C4-2B (cell line): ENCODE data around the gene NCOA7.
"Not testable (repeated sequence)": the region's sequence is repeated elsewhere in the genome, so short reads cannot be mapped to it uniquely, and the experiment has no call there.

ENCODE experiments used
- H3K27ac ChIP-seq: fragments of 450-650 bp; 2 replicates; pipeline ENCODE4 v1.5.1; 2017
- ZFX ChIP-seq: fragments of 450-650 bp; IDR thresholded peaks from 2 replicates; pipeline ENCODE4 v1.6.1; 2017
- TF ChIP-seq, protein P1 (sequence below): fragments of 450-650 bp; conservative IDR thresholded peaks from 2 replicates; pipeline ENCODE4 v1.5.1; 2017; ENCODE audit warnings: mild to moderate bottlenecking

The NCOA7 gene

DNA sequence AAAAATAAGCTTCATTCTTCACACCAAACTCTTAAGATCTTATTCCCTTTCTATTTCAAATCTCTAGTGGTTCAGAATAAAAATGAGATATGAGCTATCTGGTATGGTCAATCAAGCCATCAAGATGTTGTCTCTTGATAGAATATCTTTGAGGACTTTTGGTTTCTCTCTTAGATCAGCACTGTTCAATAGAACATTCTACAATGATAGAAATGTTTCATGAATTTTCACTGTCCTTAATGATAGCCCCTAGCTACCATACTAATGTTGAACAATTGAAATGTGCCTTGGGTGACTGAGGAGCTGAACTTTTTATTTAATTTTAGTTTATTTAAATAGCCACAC is 141.7 kb downstream of the NCOA7 start:
- no peak for TF ChIP-seq ZFX
- TF ChIP-seq, protein P1, sequence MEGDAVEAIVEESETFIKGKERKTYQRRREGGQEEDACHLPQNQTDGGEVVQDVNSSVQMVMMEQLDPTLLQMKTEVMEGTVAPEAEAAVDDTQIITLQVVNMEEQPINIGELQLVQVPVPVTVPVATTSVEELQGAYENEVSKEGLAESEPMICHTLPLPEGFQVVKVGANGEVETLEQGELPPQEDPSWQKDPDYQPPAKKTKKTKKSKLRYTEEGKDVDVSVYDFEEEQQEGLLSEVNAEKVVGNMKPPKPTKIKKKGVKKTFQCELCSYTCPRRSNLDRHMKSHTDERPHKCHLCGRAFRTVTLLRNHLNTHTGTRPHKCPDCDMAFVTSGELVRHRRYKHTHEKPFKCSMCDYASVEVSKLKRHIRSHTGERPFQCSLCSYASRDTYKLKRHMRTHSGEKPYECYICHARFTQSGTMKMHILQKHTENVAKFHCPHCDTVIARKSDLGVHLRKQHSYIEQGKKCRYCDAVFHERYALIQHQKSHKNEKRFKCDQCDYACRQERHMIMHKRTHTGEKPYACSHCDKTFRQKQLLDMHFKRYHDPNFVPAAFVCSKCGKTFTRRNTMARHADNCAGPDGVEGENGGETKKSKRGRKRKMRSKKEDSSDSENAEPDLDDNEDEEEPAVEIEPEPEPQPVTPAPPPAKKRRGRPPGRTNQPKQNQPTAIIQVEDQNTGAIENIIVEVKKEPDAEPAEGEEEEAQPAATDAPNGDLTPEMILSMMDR = no peak
- H3K27ac ChIP-seq = no peak overlapping the region

DNA sequence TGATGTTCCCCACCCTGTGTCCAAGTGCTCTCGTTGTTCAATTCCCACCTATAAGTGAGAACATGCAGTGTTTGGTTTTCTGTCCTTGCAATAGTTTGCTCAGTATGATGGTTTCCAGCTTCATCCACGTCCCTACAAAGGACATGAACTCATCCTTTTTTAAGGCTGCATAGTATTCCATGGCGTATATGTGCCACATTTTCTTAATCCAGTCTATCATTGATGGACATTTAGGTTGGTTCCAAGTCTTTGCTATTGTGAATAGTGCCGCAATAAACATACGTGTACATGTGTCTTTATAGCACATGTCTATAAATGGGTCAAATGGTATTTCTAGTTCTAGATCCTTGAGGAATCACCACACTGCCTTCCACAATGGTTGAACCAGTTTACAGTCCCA is 144.8 kb downstream of the NCOA7 start:
- not testable (repeated sequence) for H3K27ac ChIP-seq

DNA sequence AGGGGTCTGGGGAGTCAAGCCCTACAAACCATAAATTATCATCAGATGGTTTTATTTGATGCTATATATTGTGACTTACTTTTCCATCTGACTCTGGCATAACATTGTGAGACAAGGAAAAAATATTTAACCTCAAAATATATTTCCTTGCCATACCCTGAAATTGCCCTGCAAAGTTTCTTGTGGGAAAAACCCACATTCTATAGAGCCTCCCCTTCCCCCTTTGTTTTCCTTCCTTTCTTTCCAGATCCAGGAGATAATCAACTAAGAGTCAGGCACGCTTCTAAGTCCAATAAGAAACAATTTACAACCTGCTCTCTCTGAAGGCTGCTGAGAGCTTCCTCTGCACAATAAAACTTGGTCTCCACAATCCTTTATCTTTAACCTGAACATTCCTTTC is 148.3 kb downstream of the NCOA7 start:
- H3K27ac ChIP-seq = no peak overlapping the region
- TF ChIP-seq ZFX = no peak
- TF ChIP-seq, protein P1 = no peak

DNA sequence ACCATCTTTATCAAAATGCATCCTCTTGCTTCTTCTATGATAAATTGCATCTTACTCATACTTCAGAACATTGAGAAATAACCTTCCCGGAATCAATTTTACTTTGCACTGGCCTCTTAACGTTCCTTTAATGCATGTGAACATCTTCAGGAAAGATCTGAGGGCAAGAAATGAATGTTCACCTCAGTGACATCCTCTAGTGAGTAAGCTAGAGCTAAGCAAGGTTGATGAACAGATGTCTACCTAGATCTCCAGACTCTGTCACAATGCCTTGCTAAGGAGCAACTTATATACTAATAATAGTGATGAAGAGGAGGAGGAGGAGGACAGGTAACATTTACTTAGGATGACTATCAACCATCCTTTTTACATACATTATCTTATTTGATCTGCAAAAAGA is 149.0 kb downstream of the NCOA7 start:
- TF ChIP-seq ZFX = no peak
- TF ChIP-seq, protein P1 = no peak
- no peak overlapping the region for H3K27ac ChIP-seq

DNA sequence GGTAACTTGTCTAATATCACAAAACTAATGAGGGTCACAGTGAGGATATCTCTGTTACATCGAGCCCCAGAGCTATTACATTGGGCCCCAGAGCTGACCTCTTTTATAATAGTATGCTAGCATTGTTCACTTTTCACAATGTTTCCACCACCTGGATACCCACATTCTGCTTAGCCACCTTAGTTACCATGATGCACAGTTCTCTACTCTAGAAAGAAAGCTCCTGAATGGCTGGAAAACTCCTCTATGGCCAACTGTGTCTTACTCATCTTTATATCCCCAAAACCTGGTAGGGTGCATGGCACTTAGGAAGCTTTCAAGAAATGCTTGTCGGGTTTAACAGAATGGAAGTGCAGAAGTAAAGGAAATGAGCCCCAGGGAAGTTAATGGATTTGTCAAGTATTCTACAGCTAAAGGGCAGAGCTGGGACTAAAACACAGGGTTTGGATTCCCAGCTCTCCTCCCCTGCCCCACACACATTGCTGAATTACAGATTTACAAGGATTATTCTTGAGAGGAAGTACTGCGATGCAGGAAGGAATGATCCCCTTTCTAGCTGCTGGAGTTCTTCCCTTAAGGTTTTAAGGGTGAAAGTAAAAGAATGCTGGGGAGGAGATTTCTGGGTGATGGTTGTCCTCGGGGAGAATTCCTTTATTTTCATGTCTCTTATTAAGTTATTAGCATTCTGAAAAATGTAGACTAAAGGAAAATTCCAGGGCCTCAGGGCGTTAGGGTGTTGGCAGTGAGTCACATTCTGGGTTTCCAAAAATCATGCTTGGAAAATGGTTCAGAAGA is 149.7 kb downstream of the NCOA7 start:
- no peak for TF ChIP-seq ZFX
- TF ChIP-seq, protein P1 = no peak
- no peak overlapping the region for H3K27ac ChIP-seq

DNA sequence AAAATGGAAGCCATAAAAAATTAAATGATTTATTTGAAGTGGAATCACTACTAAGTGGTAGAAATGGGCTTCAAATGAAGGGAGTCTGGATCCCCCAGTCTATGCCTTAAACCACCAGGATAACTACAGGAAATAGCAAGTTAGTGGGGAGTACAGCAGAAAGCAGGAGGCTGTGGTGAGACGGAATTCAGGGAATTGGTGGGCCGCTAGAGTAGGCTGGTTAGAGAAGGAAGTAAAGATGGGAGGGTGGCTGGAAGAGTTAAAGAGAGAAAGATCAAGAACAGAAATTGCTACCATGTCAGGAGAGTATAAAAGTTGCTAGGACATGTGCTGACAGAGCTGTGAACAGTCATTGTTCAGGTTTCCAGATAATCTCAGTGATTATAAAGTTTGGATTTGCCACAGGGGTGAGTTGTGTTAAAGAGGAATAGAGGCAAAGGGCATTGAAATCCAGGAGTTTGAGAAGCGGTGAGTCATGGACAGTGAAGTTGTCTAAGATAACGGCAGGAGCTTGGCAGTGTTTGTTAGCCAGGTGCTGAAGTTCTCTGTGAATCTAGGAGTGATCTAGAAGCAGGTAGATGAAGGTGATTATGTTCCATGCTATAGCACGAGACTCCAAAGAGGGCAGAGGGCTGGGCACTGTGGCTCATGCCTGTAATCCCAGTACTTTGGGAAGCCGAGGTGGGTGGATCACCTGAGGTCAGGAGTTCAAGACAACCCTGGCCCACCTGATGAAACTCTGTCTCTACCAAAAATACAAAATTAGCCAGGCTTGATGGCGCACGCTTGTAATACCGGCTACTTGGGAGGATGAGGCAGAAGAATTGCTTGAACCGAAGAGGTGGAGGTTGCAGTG is 152.1 kb downstream of the NCOA7 start:
- no peak overlapping the region for H3K27ac ChIP-seq
- TF ChIP-seq, protein P1 = no peak
- TF ChIP-seq ZFX = no peak

GRCh38 chr6:125943528-125944433 is 153.0 kb downstream of the NCOA7 start:
- H3K27ac ChIP-seq = no peak overlapping the region
- TF ChIP-seq, protein P1 = no peak
- no peak for TF ChIP-seq ZFX
